ENCODE results near the gene LRRC75A.
"Not testable (repeated sequence)": the region's sequence is repeated elsewhere in the genome, so short reads cannot be mapped to it uniquely, and the experiment has no call there.

LRRC75A gene

DNA sequence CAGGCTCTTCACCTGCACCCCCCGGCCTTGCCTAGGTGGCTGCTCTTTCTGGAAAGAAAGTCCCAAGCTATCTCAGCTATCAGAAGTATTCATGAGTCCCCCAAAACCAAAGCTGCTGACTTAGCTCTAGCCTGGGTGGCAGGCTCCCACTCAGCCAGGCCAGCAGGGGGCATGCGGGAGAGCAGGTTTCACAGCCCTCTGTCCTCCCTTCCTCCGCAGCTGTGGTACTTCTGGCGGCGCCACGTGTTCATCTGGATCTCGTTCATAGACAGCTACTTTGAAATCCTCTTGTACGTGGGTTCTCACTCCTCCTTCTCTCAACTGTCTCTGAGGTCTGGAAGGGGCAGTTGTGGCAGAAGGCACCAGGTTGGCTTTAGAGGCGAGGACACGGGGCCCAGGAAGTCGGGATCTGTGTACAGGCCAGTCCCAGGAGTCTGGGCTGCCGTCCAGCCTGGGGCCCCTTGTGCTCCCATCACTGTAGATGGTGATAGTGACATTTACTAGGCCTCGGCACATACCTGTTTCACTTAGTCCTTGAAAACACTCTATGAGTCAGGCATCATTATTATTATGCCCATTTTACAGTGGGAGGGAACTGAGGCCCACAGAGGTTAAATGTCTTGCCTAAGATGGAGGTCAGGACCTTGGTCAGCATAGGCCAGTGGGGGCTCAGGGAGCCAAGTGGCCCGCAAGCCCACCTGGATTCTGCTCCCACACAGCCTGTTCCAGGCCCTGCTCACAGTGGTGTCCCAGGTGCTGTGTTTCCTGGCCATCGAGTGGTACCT, 63.7 kb downstream of the LRRC75A start:
- no peak for DNase-seq

DNA sequence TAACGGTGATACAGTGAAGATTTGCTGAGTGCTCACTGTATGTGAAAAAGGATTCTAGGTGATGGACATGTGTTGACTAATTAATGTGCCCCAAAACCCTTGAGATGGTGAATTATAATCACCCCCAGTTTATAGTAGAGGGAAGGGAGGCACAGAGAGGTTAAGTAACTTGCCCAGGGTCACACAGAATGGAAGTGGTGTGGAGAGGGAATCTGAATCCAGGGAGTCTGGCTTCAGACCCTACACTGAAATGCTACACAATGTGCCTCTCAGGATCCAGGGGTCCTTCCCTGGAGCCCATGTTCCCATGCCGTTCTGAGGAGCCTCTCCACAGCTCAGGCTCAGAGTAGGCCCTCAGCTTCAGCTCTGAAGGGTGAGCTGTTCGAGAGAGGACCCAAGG, 65.0 kb downstream of the LRRC75A start:
- DNase-seq: no peak

- no peak for DNase-seq
Observed at GRCh38 chr17:16425698-16426659, 66.0 kb downstream of the LRRC75A start.

DNA sequence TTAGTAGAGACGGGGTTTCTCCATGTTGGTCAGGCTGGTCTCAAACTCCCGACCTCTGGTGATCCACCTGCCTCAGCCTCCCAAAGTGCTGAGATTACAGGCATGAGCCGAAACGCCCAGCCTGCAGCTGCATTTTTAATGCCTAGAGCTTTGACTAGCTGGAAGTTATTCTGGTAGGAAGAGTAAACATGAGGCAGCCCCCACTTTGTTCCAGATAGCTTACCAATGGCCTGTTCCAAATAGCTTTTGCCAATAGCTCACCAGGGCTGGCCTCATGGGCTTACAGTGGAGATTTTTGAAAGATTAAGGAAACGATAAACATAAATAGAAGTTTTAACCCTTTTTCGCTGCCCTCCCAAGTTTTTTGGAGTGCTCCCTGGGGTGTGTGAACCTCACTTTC, 66.8 kb downstream of the LRRC75A start:
- DNase-seq: no peak

GRCh38 chr17:16423226-16423872, 68.6 kb downstream of the LRRC75A start:
- no peak for DNase-seq

- no peak for DNase-seq
Observed at GRCh38 chr17:16422416-16422815, 69.6 kb downstream of the LRRC75A start.

DNA sequence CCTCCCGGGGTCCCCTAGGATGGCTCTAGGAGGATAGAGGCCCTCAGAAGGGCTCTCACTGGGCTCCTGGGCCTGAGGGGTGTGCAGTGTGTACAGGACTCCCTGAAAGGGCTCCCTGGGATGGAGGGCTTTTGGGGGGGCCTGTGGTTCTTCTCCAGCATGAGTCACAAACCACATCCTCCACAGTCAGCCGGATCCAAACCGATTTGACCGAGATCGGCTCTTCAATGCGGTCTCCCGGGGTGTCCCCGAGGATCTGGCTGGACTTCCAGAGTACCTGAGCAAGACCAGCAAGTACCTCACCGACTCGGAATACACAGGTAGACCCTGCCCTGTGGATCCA, 72.1 kb downstream of the LRRC75A start:
- DNase-seq: peak; percentile 22

GRCh38 chr17:16419074-16419928, 72.7 kb downstream of the LRRC75A start:
- peak; percentile 40 for DNase-seq

- DNase-seq: no peak
Observed at GRCh38 chr17:16418685-16419068, 73.3 kb downstream of the LRRC75A start.

GRCh38 chr17:16417896-16418684, 73.9 kb downstream of the LRRC75A start:
- DNase-seq: no peak

GRCh38 chr17:16417399-16417798, 74.6 kb downstream of the LRRC75A start:
- no peak for DNase-seq

GRCh38 chr17:16415031-16415924, 76.7 kb downstream of the LRRC75A start, which contains the start of gene TRPV2:
Gene TRPV2 (plus strand): TSS chr17:16415571. CDS start chr17:16417669, 2,098 bp downstream.
- peak; percentile 31 for DNase-seq

- DNase-seq: no peak
Observed at GRCh38 chr17:16407911-16408588, 83.9 kb downstream of the LRRC75A start.

- no peak for DNase-seq
Observed at GRCh38 chr17:16406742-16407674, 85.0 kb downstream of the LRRC75A start.

GRCh38 chr17:16403847-16404246, 88.1 kb downstream of the LRRC75A start:
- DNase-seq: not testable (repeated sequence)

GRCh38 chr17:16398270-16399267, 93.4 kb downstream of the LRRC75A start:
- DNase-seq: no peak

DNA sequence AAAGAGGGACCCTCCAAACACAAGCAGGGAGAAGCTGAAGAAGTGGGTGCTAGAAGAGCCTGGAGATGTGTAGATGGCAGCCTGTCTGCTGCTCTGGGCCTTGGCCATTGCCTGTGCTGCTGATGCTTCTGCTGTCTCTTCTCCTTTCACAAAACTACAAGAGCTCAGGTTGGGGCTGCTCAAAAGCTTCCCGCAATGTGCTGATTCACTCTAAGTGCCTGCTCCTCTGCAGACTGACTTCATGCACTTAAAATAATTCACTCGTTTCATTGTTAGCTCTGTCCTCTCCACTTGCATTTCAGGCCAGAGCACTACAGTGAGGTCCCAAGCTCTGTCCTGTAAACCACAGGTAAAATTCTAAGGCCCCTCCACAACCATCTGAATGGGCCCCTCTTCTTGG, 95.3 kb downstream of the LRRC75A start:
- not testable (repeated sequence) for DNase-seq

All from effector CD4-positive, alpha-beta T cell (primary cell).